H1 (cell line): ENCODE data around the gene CUL1. TPM values are rescaled to one million over a fixed set of nuclear protein-coding genes. Genes with fewer than 3 reads are reported as not detected.

Source experiments
- CTCF ChIA-PET: fragments of 300-600 bp; sonication (Branson Sonifier 250); formaldehyde crosslinking; loops from one replicate; lab custom pipeline; 2021; ENCODE audit not compliant: partially characterized antibody; lab: Charles Lee
- POLR2A ChIA-PET: fragments of 300-600 bp; sonication (Branson Sonifier 250); formaldehyde crosslinking; loops from one replicate; lab custom pipeline; 2021; ENCODE audit warnings: inconsistent platforms; ENCODE audit not compliant: partially characterized antibody; lab: Charles Lee
- DNase-seq, 2 experiments: peaks; one replicate each; pipeline versions ENCODE4 v3.0.0 to v3.0.0-alpha.2; 2010 to 2022; ENCODE audit warnings: low spot score in 2 of 2, low read depth in 1 of 2, mixed read lengths in 1 of 2
- FAIRE-seq: peaks from 2 replicates; lab custom pipeline; 2011; peaks lifted over from hg19 to GRCh38; lab: Jason Lieb, UNC
- H2AFZ ChIP-seq: 2 replicates; pipeline ENCODE4 v1.8.1; 2012; ENCODE audit warnings: low read length, inconsistent platforms
- H2AK5ac ChIP-seq: 2 replicates; pipeline ENCODE4 v1.6.1; 2013; ENCODE audit warnings: low read depth, low read length
- H2BK120ac ChIP-seq: replicated peaks from 2 replicates; pipeline ENCODE3; 2013; ENCODE audit warnings: low read depth, low read length, inconsistent platforms
- H2BK12ac ChIP-seq: 2 replicates; pipeline ENCODE4 v1.6.1; 2013; ENCODE audit warnings: low read depth, low read length
- H2BK15ac ChIP-seq: 2 replicates; pipeline ENCODE4 v1.6.1; 2013; ENCODE audit warnings: low read length
- H2BK20ac ChIP-seq: 2 replicates; pipeline ENCODE4 v1.6.1; 2013; ENCODE audit warnings: low read length
- H2BK5ac ChIP-seq: 2 replicates; pipeline ENCODE4 v1.6.1; 2013; ENCODE audit warnings: low read depth, low read length
- H3K14ac ChIP-seq: 2 replicates; pipeline ENCODE4 v1.6.1; 2013; ENCODE audit warnings: inconsistent platforms; ENCODE audit not compliant: insufficient read length
- H3K18ac ChIP-seq: 2 replicates; pipeline ENCODE4 v1.6.1; 2013; ENCODE audit warnings: low read length; ENCODE audit errors: extremely low read depth
- H3K23ac ChIP-seq: 2 replicates; pipeline ENCODE4 v1.6.1; 2013; ENCODE audit warnings: inconsistent platforms; ENCODE audit not compliant: insufficient read length
- H3K23me2 ChIP-seq: 2 replicates; pipeline ENCODE4 v1.6.1; 2013; ENCODE audit warnings: low read depth, low read length
- H3K27ac ChIP-seq: 2 replicates; pipeline ENCODE4 v1.6.1; 2011; ENCODE audit warnings: low read depth, low read length, inconsistent platforms
- H3K27me3 ChIP-seq, 4 experiments: replicated peaks in 1 of 4; 1 replicate in 1 of 4; 2 replicates in 3 of 4; pipeline versions ENCODE4 v1.6.1 to v1.8.1; 2011 to 2013; ENCODE audit warnings: low read length in 3 of 4, mild to moderate bottlenecking in 3 of 4, inconsistent platforms in 2 of 4, mixed read lengths in 2 of 4, moderate library complexity in 1 of 4; ENCODE audit not compliant: control insufficient read depth in 3 of 4, insufficient read depth in 3 of 4; ENCODE audit errors: extremely low read depth in 1 of 4
- H3K36me3 ChIP-seq, 4 experiments: 2 replicates each; pipeline versions ENCODE4 v1.6.1 to v1.8.1; 2011 to 2013; ENCODE audit warnings: mild to moderate bottlenecking in 4 of 4, low read length in 3 of 4, moderate library complexity in 2 of 4, control low read depth in 1 of 4, inconsistent platforms in 1 of 4; ENCODE audit not compliant: insufficient read depth in 4 of 4, control insufficient read depth in 2 of 4
- H3K4ac ChIP-seq: replicated peaks from 2 replicates; pipeline ENCODE3; 2013; ENCODE audit warnings: low read length, low read depth, mixed read lengths, inconsistent platforms; ENCODE audit not compliant: insufficient read length
- H3K4me1 ChIP-seq, 4 experiments: replicated peaks in 1 of 4; 1 replicate in 1 of 4; 2 replicates in 3 of 4; pipeline versions ENCODE4 v1.6.1 to v1.8.1; 2011 to 2013; ENCODE audit warnings: low read length in 3 of 4, inconsistent platforms in 2 of 4, mixed read lengths in 1 of 4; ENCODE audit not compliant: insufficient read depth in 4 of 4, control insufficient read depth in 3 of 4
- H3K4me2 ChIP-seq, 2 experiments: 2 replicates each; pipeline versions ENCODE4 v1.6.1 to v1.8.1; 2011 to 2013; ENCODE audit warnings: low read depth in 2 of 2, low read length in 2 of 2, control low read depth in 1 of 2, inconsistent platforms in 1 of 2, mild to moderate bottlenecking in 1 of 2; ENCODE audit not compliant: insufficient read depth in 1 of 2
- H3K4me3 ChIP-seq, 4 experiments: fragments of 200-600, 300-600 bp in 1 of 4; sonication (generic), shearing (Covaris generic), sonication (Bioruptor Twin) in 1 of 4; 2 replicates each; pipeline versions ENCODE4 v1.5.1 to v1.8.1; 2011 to 2016; ENCODE audit warnings: low read length in 4 of 4, low read depth in 3 of 4, control low read depth in 2 of 4, inconsistent platforms in 2 of 4, mild to moderate bottlenecking in 2 of 4, mixed read lengths in 1 of 4, moderate library complexity in 1 of 4; ENCODE audit not compliant: insufficient read depth in 2 of 4; ENCODE audit errors: extremely low read depth in 1 of 4
- H3K56ac ChIP-seq: replicated peaks from 2 replicates; pipeline ENCODE3; 2013; ENCODE audit warnings: low read depth, mild to moderate bottlenecking, mixed read lengths, low read length, inconsistent platforms; ENCODE audit not compliant: insufficient read length
- H3K79me1 ChIP-seq: 2 replicates; pipeline ENCODE4 v1.6.1; 2013; ENCODE audit warnings: low read depth, low read length, control low read depth
- H3K79me2 ChIP-seq, 2 experiments: 2 replicates each; pipeline versions ENCODE4 v1.6.1 to v1.8.1; 2012 to 2013; ENCODE audit warnings: low read length in 2 of 2, mild to moderate bottlenecking in 2 of 2, inconsistent platforms in 1 of 2; ENCODE audit not compliant: insufficient read depth in 2 of 2, control insufficient read depth in 1 of 2
- H3K9ac ChIP-seq, 4 experiments: replicated peaks in 1 of 4; 1 replicate in 1 of 4; 2 replicates in 3 of 4; pipeline versions ENCODE4 v1.6.1 to v1.8.1; 2011 to 2013; ENCODE audit warnings: low read depth in 3 of 4, low read length in 3 of 4, control low read depth in 2 of 4, mild to moderate bottlenecking in 2 of 4, moderate library complexity in 2 of 4, inconsistent platforms in 1 of 4; ENCODE audit errors: extremely low read depth in 1 of 4
- H3K9me3 ChIP-seq, 2 experiments: 2 replicates each; pipeline versions ENCODE4 v1.6.1 to v1.8.1; 2012 to 2013; ENCODE audit warnings: mild to moderate bottlenecking in 2 of 2, moderate library complexity in 2 of 2, control low read depth in 1 of 2, inconsistent platforms in 1 of 2, low read depth in 1 of 2, low read length in 1 of 2, mixed read lengths in 1 of 2; ENCODE audit not compliant: insufficient read depth in 2 of 2
- H4K20me1 ChIP-seq, 2 experiments: replicated peaks in 1 of 2; 2 replicates each; pipeline versions ENCODE3 to v1.8.1; 2011 to 2013; ENCODE audit warnings: inconsistent platforms in 2 of 2, low read length in 2 of 2, mild to moderate bottlenecking in 1 of 2; ENCODE audit not compliant: insufficient read depth in 2 of 2, control insufficient read depth in 1 of 2
- H4K5ac ChIP-seq: 2 replicates; pipeline ENCODE4 v1.6.1; 2013; ENCODE audit warnings: low read length, low read depth, mixed read lengths, inconsistent platforms; ENCODE audit not compliant: insufficient read length
- H4K8ac ChIP-seq: 2 replicates; pipeline ENCODE4 v1.8.0; 2013; ENCODE audit warnings: mild to moderate bottlenecking, moderate library complexity, low read length, inconsistent platforms; ENCODE audit not compliant: insufficient read depth; ENCODE audit errors: extremely low read depth
- H4K91ac ChIP-seq: replicated peaks from 2 replicates; pipeline ENCODE3; 2013; ENCODE audit warnings: low read length, mixed read lengths, inconsistent platforms; ENCODE audit not compliant: insufficient read length
- ASH2L ChIP-seq: fragments of 200-600, 300-600 bp; sonication (generic); IDR thresholded peaks from one replicate; pipeline ENCODE4 v1.7.1; 2017; ENCODE audit warnings: low read length
- CBX8 ChIP-seq: fragments of 300-800, 300-1000 bp; sonication (generic); IDR thresholded peaks from 2 replicates; pipeline ENCODE4 v1.7.1; 2016; ENCODE audit warnings: low read depth, low read length, borderline replicate concordance
- GTF2F1 ChIP-seq: IDR thresholded peaks from 2 replicates; pipeline ENCODE4 v1.6.1; 2012; ENCODE audit warnings: low read depth, low read length, improper control_type of control experiment, borderline replicate concordance
- POLR2AphosphoS5 ChIP-seq: IDR thresholded peaks from 2 replicates; pipeline ENCODE4 v1.6.1; 2011; ENCODE audit warnings: low read depth, low read length
- SUZ12 ChIP-seq: fragments of 200-600 bp; sonication (generic); IDR thresholded peaks from 2 replicates; pipeline ENCODE4 v1.6.1; 2012; ENCODE audit warnings: mild to moderate bottlenecking, inconsistent platforms, low read length, moderate library complexity, mixed read lengths
- TAF7 ChIP-seq: optimal IDR thresholded peaks from 2 replicates; pipeline ENCODE3; 2011; ENCODE audit warnings: low read depth, mild to moderate bottlenecking, inconsistent platforms, low read length, moderate library complexity, borderline replicate concordance
- WGBS, 2 experiments: shearing (Covaris generic) in 1 of 2; methylation state at CpG; one replicate each; pipeline versions ENCODE4 v1.1.6 to v1.1.7; 2013 to 2015; ENCODE audit warnings: low lambda C conversion rate in 2 of 2, mixed read lengths in 2 of 2, inconsistent platforms in 1 of 2, low coverage in 1 of 2, missing lambda C conversion rate in 1 of 2; ENCODE audit not compliant: insufficient replicate concordance in 2 of 2, insufficient coverage in 1 of 2, insufficient read length in 1 of 2; ENCODE audit errors: extremely low coverage in 1 of 2, missing lambda C conversion rate in 1 of 2; 5-methylcytosine and 5-hydroxymethylcytosine counted together
- polyA plus RNA-seq, 7 experiments: library from polyadenylated mRNA; depleted of rRNA in 3 of 7; stranded (reverse) in 5 of 7; unstranded in 2 of 7; fragments of >200 nt in 5 of 7; fragments of 200-250 nt in 2 of 7; gene quantifications; 1 replicate in 5 of 7; 2 replicates in 1 of 7; 4 replicates in 1 of 7; pipeline versions ENCODE4 v1.2.1 to v1.2.3, GENCODE V29; 2011 to 2013; ENCODE audit warnings: missing spikeins in 2 of 7, mixed read lengths in 2 of 7
- total RNA-seq: library from RNA; stranded (reverse); fragmentation: NEBNext Ultra II Directional; extraction: Animal tissue kit (Norgen Biotek cat#: 25700); gene quantifications from 2 replicates; pipeline ENCODE4 v1.2.1, GENCODE V29; 2021

The CUL1 gene
- total and polyA plus RNA-seq, 2 of the 8 experiments (the other 6 are each of a cell fraction or from before 2014, with no cell fraction given): 33.0 to 77.3 TPM

GRCh38 chr7:148704189-148704588 is 5.5 kb downstream of the CUL1 start:
- Histone ChIP-seq H3K27ac (no peak overlapping the region), H3K27me3 (no peaks in the 10 kb centered on the region), H3K23me2 (no peaks in the 10 kb centered on the region), H3K4me1 (peaks cover 0 to 30% (median 21%) of the 10 kb centered on the region in 4 experiments), H3K4me2 (no peak overlapping the region), H3K14ac (no peak overlapping the region), H3K79me2 (peaks cover 48 to 95% of the 10 kb centered on the region in 2 experiments), H4K20me1 (peaks cover 15 to 20% of the 10 kb centered on the region in 2 experiments), H2BK20ac (no peak overlapping the region), H3K9me3 (no peaks in the 10 kb centered on the region), H2AK5ac (no peak overlapping the region), H2BK120ac (no peak overlapping the region), H3K56ac (no peak overlapping the region), H2BK12ac (no peak overlapping the region), H3K9ac (no peak overlapping the region), H3K79me1 (0 out of 2 replicates have a peak, but pooled peaks cover 4% of the 10 kb centered on the region), H4K91ac (no peak overlapping the region), H3K4ac (no peak overlapping the region), H3K4me3 (no peak overlapping the region), H2BK15ac (no peak overlapping the region), H3K36me3 (no peaks in the 10 kb centered on the region), H4K8ac (no peak overlapping the region), H4K5ac (no peak overlapping the region), H3K18ac (no peak overlapping the region), H3K23ac (no peak overlapping the region), H2BK5ac (no peak overlapping the region), H2AFZ (no peak overlapping the region)
- WGBS, 2 experiments: 76% methylated on average over 3 of the region's 3 CpGs; no CpG with 5 or more reads in 1 of the 2 experiments
- CTCF ChIA-PET: interaction anchor here (1.2 to 1.9 kb wide), 4 partner anchors 8 to 129 kb away, joined by 3 to 6 read pairs (median 4); no protein-coding TSS in a partner anchor
- POLR2A ChIA-PET: interaction anchor here (0.6 to 0.9 kb wide), 2 partner anchors 10 to 12 kb away, joined by 3 read pairs; no protein-coding TSS in a partner anchor
- no peak for FAIRE-seq
- DNase-seq: no peak
- TF ChIP-seq SUZ12 (no peak), ASH2L (no peak), CBX8 (no peak), TAF7 (no peak), POLR2AphosphoS5 (no peak), GTF2F1 (no peak)
